Caco-2 (cell line): ENCODE data around the gene SARNP. TPM values are rescaled to one million over a fixed set of nuclear protein-coding genes. Genes with fewer than 3 reads are reported as not detected.

Source experiments
- BruUV-seq: library from RNA; stranded (reverse); fragments of 400-500 nt; replicated peaks from 2 replicates; lab custom pipeline; 2021; lab: Mats Ljungman, UMichigan
- CTCF ChIA-PET: fragments of 300-600 bp; sonication (Branson Sonifier 250); formaldehyde crosslinking; loops from one replicate; lab custom pipeline; 2022; ENCODE audit warnings: antibody characterized with exemption; lab: Charles Lee
- POLR2A ChIA-PET: fragments of 300-600 bp; sonication (Branson Sonifier 250); formaldehyde crosslinking; loops from one replicate; lab custom pipeline; 2022; ENCODE audit warnings: antibody characterized with exemption; lab: Charles Lee
- DNase-seq, 2 experiments: peaks; one replicate each; pipeline versions ENCODE4 v3.0.0 to v3.0.0-alpha.2; 2020 to 2022
- H3K27me3 ChIP-seq: replicated peaks from 2 replicates; pipeline ENCODE4 v1.6.0; 2011; ENCODE audit warnings: low read length; ENCODE audit not compliant: control insufficient read depth, insufficient read depth
- H3K36me3 ChIP-seq: 2 replicates; pipeline ENCODE4 v1.5.1; 2011; ENCODE audit warnings: low read length; ENCODE audit not compliant: control insufficient read depth, insufficient read depth
- H3K4me1 ChIP-seq: fragments of 250-450 bp; sonication (Bioruptor Pico); 2 replicates; pipeline ENCODE4 v1.5.1; 2020; ENCODE audit warnings: mild to moderate bottlenecking
- H3K4me3 ChIP-seq: 2 replicates; pipeline ENCODE4 v1.5.1; 2011; ENCODE audit warnings: low read depth, mild to moderate bottlenecking, control low read depth, low read length
- H3K9me3 ChIP-seq: fragments of 250-450 bp; sonication (Bioruptor Pico); 2 replicates; pipeline ENCODE4 v1.5.1; 2020; ENCODE audit warnings: mild to moderate bottlenecking, moderate library complexity
- H3K27ac Mint-ChIP-seq: one replicate; pipeline ENCODE4 v1.8.0; 2022; ENCODE audit warnings: mixed read lengths; ENCODE audit not compliant: unreplicated experiment
- H3K27me3 Mint-ChIP-seq: one replicate; pipeline ENCODE4 v1.8.0; 2022; ENCODE audit warnings: mixed read lengths; ENCODE audit not compliant: insufficient read depth, unreplicated experiment
- H3K36me3 Mint-ChIP-seq: one replicate; pipeline ENCODE4 v1.8.0; 2022; ENCODE audit warnings: mild to moderate bottlenecking, mixed read lengths; ENCODE audit not compliant: insufficient read depth, unreplicated experiment
- H3K4me1 Mint-ChIP-seq: one replicate; pipeline ENCODE4 v1.8.0; 2022; ENCODE audit warnings: low read depth, mixed read lengths; ENCODE audit not compliant: unreplicated experiment
- H3K4me3 Mint-ChIP-seq: one replicate; pipeline ENCODE4 v1.8.0; 2022; ENCODE audit warnings: mild to moderate bottlenecking, moderate library complexity, mixed read lengths; ENCODE audit not compliant: unreplicated experiment
- H3K9me3 Mint-ChIP-seq: one replicate; pipeline ENCODE4 v1.8.0; 2022; ENCODE audit warnings: mixed read lengths; ENCODE audit not compliant: unreplicated experiment
- intact Hi-C: fragments of 100-400 bp; cut with micrococcal nuclease; formaldehyde crosslinking; loops from one replicate; pipeline ENCODE4 v1.10.0; 2022; ENCODE audit not compliant: unreplicated experiment
- total RNA-seq: library from RNA; stranded (reverse); gene quantifications from 2 replicates; pipeline ENCODE4 v1.2.3, GENCODE V29; 2022
- TF ChIP-seq, protein P1 (sequence below), 2 experiments: fragments of 200-600 bp in 1 of 2; IDR thresholded peaks; 1 replicate in 1 of 2; 2 replicates in 1 of 2; pipeline versions ENCODE4 v1.5.1 to v1.8.0; 2011 to 2022; ENCODE audit warnings: antibody characterized with exemption in 1 of 2, control low read depth in 1 of 2, inconsistent platforms in 1 of 2, low read depth in 1 of 2, low read length in 1 of 2, mild to moderate bottlenecking in 1 of 2, moderate library complexity in 1 of 2; ENCODE audit not compliant: insufficient read depth in 1 of 2, severe bottlenecking in 1 of 2, unreplicated experiment in 1 of 2

The SARNP gene
- total RNA-seq, 1 experiment from 2014 or later, result 77.6 TPM

DNA sequence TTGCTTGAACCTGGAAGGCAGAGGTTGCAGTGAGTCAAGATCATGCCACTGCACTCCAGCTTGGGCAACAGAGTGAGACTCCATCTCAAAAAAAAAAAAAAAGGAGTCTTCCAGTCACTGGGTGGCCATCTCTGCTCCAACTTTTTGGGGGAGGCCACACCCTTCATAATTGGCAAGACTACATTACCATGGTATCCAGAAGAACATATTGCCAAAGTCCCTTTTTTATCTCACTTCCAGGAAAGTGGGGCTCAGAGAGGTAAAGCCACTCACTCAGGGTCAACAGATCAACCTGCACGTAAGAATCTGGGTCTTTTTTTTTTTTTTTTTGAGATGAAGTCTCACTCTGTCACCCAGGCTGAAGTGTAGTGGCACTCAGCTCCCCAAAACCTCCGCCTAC, 83.7 kb downstream of the SARNP start:
- no peaks in the 10 kb centered on the region for H3K27me3 Mint-ChIP-seq
- ChIA-PET CTCF (interaction anchor here (0.8 kb wide), 1 partner anchor 9 kb away, joined by 3 read pairs; no protein-coding TSS in a partner anchor), POLR2A (interaction anchor here (0.6 kb wide), 1 partner anchor 267 kb away, joined by 9 read pairs; no protein-coding TSS in a partner anchor)
- Histone ChIP-seq H3K36me3 (no peaks in the 10 kb centered on the region), H3K27me3 (no peaks in the 10 kb centered on the region), H3K9me3 (no peaks in the 10 kb centered on the region), H3K4me1 (peaks cover 13% of the 10 kb centered on the region), H3K4me3 (no peak overlapping the region)
- no peaks in the 10 kb centered on the region for H3K9me3 Mint-ChIP-seq
- no TSS peak for BruUV-seq
- TF ChIP-seq, protein P1, sequence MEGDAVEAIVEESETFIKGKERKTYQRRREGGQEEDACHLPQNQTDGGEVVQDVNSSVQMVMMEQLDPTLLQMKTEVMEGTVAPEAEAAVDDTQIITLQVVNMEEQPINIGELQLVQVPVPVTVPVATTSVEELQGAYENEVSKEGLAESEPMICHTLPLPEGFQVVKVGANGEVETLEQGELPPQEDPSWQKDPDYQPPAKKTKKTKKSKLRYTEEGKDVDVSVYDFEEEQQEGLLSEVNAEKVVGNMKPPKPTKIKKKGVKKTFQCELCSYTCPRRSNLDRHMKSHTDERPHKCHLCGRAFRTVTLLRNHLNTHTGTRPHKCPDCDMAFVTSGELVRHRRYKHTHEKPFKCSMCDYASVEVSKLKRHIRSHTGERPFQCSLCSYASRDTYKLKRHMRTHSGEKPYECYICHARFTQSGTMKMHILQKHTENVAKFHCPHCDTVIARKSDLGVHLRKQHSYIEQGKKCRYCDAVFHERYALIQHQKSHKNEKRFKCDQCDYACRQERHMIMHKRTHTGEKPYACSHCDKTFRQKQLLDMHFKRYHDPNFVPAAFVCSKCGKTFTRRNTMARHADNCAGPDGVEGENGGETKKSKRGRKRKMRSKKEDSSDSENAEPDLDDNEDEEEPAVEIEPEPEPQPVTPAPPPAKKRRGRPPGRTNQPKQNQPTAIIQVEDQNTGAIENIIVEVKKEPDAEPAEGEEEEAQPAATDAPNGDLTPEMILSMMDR (IDR thresholded peaks at IDR 0.05; ENCODE audit: insufficient read depth in 1 of 2, low read depth in 1 of 2, low read length in 1 of 2, severe bottlenecking in 1 of 2, unreplicated experiment in 1 of 2), result no peak
- intact Hi-C loops, result no loop called here
- no peak overlapping the region for H3K27ac Mint-ChIP-seq
- no peak overlapping the region for H3K4me3 Mint-ChIP-seq
- H3K4me1 Mint-ChIP-seq, result peaks cover 30% of the 10 kb centered on the region
- peaks cover 9% of the 10 kb centered on the region for H3K36me3 Mint-ChIP-seq
- DNase-seq, result no peak

DNA sequence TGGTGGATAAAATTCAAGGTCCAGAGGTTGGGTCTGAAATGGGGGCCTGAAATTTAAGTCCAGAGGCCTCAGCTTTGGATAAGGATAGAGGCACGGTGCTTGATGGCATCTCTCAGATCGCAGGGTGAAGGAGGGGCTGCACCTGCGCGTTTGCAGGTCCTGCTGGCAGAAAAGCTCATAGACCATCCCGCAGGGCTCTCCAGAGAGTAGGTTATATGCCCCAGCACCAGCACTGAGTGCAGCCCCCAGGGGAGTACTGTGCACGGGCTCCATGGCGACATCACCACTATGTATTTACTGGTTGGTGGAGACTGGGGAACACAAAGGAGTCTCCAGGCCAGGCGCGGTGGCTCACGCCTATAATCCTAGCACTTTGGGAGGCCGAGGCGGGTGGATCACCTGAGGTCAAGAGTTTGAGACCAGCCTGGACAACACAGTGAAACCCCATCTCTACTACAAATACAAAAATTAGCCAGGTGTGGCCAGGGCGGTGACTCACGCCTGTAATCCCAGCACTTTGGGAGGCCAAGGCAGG, 84.4 kb downstream of the SARNP start:
- H3K4me3 Mint-ChIP-seq, result no peak overlapping the region
- H3K27me3 Mint-ChIP-seq, result no peaks in the 10 kb centered on the region
- no peaks in the 10 kb centered on the region for H3K36me3 ChIP-seq
- H3K4me1 ChIP-seq, result peaks cover 12% of the 10 kb centered on the region
- H3K9me3 Mint-ChIP-seq, result no peaks in the 10 kb centered on the region
- H3K36me3 Mint-ChIP-seq, result peaks cover 9% of the 10 kb centered on the region
- peaks cover 28% of the 10 kb centered on the region for H3K4me1 Mint-ChIP-seq
- CTCF ChIA-PET, result interaction anchor here (0.8 kb wide), 1 partner anchor 8 kb away, joined by 3 read pairs; no protein-coding TSS in a partner anchor
- no peak overlapping the region for H3K4me3 ChIP-seq
- TF ChIP-seq, protein P1 (IDR thresholded peaks at IDR 0.05; ENCODE audit: insufficient read depth in 1 of 2, low read depth in 1 of 2, low read length in 1 of 2, severe bottlenecking in 1 of 2, unreplicated experiment in 1 of 2), result no peak
- H3K9me3 ChIP-seq, result no peaks in the 10 kb centered on the region
- POLR2A ChIA-PET, result no interaction called here
- H3K27ac Mint-ChIP-seq, result no peak overlapping the region
- DNase-seq, result no peak
- BruUV-seq, result no TSS peak
- intact Hi-C loops, result no loop called here
- no peaks in the 10 kb centered on the region for H3K27me3 ChIP-seq

- TF ChIP-seq, protein P1 (IDR thresholded peaks at IDR 0.05; ENCODE audit: insufficient read depth in 1 of 2, low read depth in 1 of 2, low read length in 1 of 2, severe bottlenecking in 1 of 2, unreplicated experiment in 1 of 2), result no peak
- Histone ChIP-seq H3K4me1 (peaks cover 8% of the 10 kb centered on the region; the same call in 1 of the 2 replicates), H3K36me3 (no peaks in the 10 kb centered on the region; the same call in 1 of the 2 replicates), H3K27me3 (no peaks in the 10 kb centered on the region), H3K9me3 (no peaks in the 10 kb centered on the region), H3K4me3 (no peak overlapping the region)
- Mint-ChIP-seq H3K36me3 (peaks cover 15% of the 10 kb centered on the region), H3K9me3 (no peaks in the 10 kb centered on the region), H3K27ac (no peak overlapping the region), H3K4me3 (no peak overlapping the region), H3K4me1 (peaks cover 20% of the 10 kb centered on the region), H3K27me3 (no peaks in the 10 kb centered on the region)
- ChIA-PET POLR2A (no interaction called here), CTCF (no interaction called here)
- no peak for DNase-seq
- BruUV-seq, result no TSS peak
- intact Hi-C loops, result no loop called here
Observed at GRCh38 chr12:55732288-55732687, 85.2 kb downstream of the SARNP start.
